OCI-M1 (cell line): ENCODE data around the gene RPL23.
A peak's percentile ranks its signal among the peaks of the same experiment; 100 is the strongest.

Source experiments
- DNase-seq: peaks from one replicate; lab custom pipeline; 2025; lab: John Stamatoyannopoulos, UW

The RPL23 gene

GRCh38 chr17:38853292-38854219 is at the start of gene RPL23:
TSS of gene RPL23 (minus strand) at chr17:38853721. CDS start at chr17:38853710, 11 bp downstream.
- peak; percentile 99 for DNase-seq

DNA sequence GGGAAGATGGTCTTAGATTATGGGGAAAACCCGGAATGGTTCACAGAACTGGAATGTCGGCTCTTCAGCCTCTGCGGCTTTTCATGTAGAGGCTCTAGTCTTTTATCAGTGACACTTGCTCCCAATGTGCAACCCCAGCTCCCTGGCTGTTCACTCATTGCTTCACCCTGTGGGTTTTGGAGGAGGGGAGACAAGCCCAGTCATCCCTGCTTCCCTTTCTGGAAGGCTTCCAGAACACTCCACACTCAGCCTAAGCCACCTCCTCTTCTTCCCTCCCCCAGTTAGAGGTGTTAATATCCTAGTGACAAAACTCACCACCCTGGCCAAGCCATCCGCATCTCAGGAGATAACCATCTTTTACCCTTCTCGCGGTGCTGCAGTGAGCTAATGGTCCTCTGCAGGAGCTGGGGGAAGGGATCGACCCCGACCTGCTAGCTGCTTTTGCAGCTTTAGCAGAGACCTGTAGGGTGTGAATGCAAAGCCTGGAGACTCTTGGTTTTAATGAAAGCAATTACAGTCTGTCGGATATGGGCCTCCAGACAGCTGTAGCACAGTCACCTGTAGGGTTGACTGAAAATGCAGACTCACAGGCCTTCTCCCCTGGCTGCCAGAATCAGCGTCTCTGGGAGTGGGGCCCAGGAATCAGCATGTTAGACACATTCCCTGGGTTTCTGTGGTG is 47.6 kb upstream of the RPL23 start:
- peak; percentile 94 for DNase-seq

- DNase-seq: no peak
Measured at GRCh38 chr17:38899421-38899820, 45.9 kb upstream of the RPL23 start.

- no peak for DNase-seq
Measured at GRCh38 chr17:38898812-38899348, 45.4 kb upstream of the RPL23 start.

GRCh38 chr17:38898291-38898679 is 44.8 kb upstream of the RPL23 start:
- DNase-seq: no peak

- DNase-seq: no peak
Measured at GRCh38 chr17:38897671-38898290, 44.3 kb upstream of the RPL23 start.

GRCh38 chr17:38897176-38897575 is 43.7 kb upstream of the RPL23 start:
- no peak for DNase-seq

- DNase-seq: no peak
Measured at GRCh38 chr17:38896346-38896954, 42.9 kb upstream of the RPL23 start.

- no peak for DNase-seq
Measured at GRCh38 chr17:38894276-38894675, 40.8 kb upstream of the RPL23 start.

DNA sequence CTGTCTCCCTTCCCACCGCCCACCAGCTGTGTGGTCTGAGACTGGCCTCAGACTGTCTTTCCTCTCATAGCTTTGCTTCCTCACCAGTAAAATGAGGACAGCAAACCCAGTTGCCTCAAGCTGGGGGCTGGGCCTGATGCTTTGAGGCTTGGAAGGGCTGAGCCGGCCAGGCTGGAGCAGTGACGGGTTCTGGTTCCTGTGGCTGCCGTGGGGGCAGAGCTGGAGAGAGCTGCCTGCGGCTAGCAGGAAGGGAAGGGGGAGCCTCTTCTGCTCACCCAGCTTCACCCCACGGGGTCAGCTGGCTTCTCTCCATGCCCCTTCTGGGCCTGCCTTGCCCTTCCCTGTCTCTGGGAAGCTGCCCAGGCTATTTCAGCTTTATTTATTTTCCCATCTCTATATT is 40.1 kb upstream of the RPL23 start:
- no peak for DNase-seq

GRCh38 chr17:38893113-38893512 is 39.6 kb upstream of the RPL23 start:
- DNase-seq: peak; percentile 14

- DNase-seq: no peak
Measured at GRCh38 chr17:38892620-38893019, 39.1 kb upstream of the RPL23 start.

DNA sequence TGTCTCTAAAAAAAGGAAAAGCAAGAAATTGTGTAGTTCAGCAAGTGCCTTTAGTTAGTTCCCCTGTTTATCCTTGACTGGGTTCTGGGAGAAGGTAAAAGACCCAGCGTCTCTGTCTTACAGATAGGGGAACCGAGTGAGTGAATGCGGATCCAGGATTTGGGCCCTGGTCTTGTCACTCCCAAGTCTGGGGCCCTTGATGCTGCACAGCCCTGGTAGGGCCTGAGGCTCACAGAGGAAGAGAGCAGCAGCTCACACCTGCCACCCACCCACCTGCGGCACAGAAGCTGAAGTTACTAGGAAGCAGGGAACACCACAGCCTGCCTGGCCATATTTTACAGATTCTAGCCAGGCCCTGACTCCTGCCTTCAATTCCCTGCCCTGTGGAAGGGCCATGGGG is 38.6 kb upstream of the RPL23 start:
- no peak for DNase-seq

GRCh38 chr17:38891441-38891840 is 37.9 kb upstream of the RPL23 start:
- no peak for DNase-seq

DNA sequence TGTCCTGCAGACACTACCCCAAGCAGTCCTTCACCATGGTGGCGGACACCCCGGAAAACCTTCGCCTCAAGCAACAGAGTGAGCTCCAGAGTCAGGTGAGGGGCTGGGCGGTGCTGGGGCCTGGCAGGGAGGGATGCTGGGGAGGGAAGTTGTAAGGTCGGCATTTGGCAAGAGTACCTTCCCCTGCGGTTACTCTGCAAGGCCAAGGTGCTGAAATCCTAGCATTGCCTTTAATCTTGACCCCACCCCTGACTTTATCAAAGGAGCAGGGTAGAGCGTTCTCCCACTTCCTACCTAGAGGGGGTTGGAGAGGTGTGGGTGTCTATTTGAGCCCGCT is 36.9 kb upstream of the RPL23 start:
- no peak for DNase-seq

DNA sequence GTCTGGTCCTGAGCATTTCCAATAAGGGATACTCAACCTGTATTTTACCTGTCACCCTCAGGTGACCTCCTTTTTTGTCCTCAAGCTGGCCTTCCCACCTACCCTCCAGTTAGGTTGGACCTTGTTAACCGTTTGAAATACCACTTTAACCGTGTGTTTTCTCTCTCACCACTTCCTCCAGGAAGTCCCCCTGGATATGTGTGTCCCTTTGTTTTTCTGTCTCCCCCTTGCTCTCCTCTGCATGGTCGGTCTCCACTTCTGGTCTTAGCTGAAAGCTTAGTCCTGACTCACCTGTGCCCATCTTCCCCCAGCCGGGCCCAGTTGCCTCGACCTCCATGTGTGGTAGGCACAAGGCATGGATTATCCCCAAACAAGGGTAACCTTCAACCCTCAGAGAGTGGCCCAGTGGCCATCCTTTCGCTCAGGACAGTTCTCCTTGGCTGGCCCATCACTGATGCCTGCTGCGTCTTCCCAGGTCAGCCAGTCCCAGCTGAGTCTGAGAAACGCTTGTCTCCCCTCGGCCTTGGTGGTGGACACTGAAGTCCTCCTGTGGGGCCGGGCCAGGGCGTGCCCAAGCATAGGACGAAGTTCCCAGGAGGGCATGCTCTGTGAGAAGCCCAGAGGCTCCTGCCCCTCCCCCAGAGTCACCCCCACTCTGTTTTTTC is 36.4 kb upstream of the RPL23 start:
- DNase-seq: no peak

DNA sequence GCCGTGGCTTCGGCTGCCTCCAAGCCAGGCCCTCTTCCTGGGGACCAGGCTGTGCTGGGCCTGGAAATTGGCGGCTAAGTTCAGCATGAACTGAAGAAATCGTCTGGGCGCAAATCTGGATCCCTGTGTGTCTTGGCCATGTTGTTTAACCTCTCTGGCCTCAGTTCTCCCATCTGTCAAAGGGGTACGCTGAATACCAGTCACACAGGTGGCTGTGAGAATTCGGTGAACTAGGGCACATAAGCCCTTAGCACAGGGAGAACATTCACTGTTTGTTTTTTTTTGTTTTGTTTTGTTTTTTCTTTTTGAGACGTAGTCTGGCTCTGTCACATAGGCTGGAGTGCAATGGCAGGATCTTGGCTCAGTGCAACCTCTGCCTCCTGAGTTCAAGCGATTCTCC is 35.3 kb upstream of the RPL23 start:
- DNase-seq: no peak

DNA sequence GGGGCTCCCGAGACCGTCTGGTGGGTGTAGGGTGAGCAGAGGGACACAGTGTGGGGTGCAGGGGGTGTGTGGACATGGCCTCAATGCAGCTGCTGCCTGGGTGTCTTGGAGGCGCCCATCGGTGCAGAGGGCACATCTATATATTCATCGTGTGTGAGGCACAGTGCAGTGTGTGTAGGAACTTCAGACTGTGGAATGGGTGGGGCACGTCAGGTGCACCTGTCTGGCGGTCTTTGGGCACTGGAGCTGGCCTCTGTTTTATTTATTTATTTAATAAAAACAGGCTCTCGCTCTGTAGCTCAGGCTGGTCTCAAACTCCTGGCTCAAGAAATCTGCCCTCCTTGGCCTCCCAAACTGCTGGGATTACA is 33.1 kb upstream of the RPL23 start:
- DNase-seq: no peak

DNA sequence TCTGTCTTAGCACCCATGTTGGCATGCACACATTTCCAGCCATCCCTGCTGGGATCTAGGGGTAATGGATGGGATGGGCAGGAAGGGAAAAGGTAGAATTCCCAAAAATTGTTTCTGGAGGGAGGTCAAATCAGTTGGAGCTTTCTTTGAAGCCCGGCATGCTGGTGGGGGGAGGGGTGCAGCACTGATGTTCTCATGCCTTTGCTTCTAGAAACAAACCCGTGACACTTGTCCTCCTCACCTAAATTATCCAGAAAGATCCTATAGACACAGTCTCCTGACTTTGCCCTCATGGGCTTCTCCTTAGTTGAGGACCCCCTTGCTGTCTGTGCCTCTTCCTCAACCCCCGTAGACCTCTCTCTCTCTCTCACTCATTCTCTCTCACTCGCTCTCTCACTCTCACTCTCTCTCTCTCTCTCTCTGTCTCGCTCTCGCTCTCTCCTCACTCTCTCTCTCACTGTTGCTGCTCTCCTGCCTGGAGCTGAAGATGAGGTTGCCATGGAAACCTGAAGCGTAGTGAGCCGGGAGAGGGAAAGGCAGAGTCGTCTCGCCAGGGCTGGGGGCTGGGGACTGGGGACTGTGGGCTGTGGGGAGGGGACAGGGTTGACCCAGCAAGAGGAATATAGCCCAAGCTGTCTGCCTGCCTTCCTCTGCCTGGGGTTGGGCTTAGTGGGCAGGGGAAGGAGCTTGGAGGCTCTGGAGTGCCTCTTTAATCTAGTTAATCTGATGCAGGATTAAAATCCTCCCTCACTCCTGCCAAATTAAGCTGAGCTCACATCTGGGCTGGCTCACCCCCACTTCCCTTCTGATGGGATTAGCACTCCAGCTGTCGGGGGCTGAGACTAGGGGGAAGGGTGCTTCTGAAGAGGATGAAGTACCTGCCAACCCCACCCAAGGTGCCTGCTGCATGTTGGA is 32.5 kb upstream of the RPL23 start:
- no peak for DNase-seq

DNA sequence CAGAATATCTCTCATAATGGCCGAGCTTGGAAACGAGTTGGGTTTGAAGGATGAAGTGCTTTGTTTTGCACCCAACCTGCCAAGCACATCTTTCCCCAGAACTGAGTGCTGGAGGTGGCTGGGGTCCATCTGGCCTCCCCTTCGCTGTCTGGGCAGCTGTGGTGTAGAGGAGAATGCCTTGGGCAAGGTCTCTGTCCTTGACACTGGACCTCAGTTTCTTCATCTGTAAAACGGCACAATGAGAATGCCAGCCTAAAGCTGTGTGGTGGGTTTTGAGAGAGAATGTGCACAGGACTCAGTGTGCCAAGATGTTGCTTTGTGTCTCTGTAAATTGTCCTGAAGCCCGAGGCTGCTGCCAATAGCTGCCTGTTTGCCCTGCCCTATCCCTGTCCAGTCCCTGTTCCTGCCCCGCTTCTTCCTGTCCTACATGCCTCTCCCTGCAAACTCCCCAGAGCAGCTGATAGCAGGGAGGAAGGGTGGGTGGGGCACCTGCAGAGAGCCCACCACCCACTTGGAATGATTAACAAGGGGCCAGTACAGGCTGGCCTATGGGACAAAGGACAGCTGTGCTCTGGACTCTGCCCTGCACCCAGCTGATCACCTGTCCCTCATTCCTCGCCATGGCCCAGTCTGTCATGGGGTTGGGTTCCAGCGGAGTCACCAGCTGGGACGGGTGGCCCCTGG is 31.7 kb upstream of the RPL23 start:
- no peak for DNase-seq
